Body of pancreas (tissue), 4 donors: ENCODE results near the gene CADM2.

ENCODE experiments used
- POLR2A ChIP-seq, 3 donors: fragments of 450-650 bp; IDR thresholded peaks; one replicate each; pipeline ENCODE4 v1.6.1; 2016; ENCODE audit warnings: antibody characterized with exemption in 3 of 3, mild to moderate bottlenecking in 2 of 3
- TF ChIP-seq, protein P1 (sequence below), 7 experiments: fragments of 450-650 bp in 4 of 7; fragments of 200-600 bp in 3 of 7; sonication (generic) in 3 of 7; IDR thresholded peaks; one replicate each; pipeline ENCODE4 v1.5.1; 2016 to 2019; ENCODE audit warnings: antibody characterized with exemption in 7 of 7

DNA sequence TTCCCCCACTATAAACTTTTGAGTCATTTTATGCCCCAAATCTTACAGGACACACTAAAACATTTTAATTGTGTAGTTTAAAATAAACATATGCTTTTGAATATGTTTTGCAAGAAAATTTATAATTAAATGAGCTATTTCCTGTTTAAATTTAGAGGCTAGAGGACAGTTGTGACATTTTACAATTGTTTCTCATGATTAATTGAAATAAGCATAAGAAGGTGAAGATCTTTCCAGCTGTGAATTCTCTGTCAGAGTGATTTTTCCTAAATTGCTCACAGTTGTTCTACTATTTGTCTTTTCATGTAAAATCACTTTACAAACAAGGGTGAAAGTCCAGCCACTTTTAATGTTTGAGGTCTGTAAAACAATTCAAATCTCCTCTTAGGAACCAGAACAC lies 892.3 kb downstream of the CADM2 start:
- TF ChIP-seq, protein P1, sequence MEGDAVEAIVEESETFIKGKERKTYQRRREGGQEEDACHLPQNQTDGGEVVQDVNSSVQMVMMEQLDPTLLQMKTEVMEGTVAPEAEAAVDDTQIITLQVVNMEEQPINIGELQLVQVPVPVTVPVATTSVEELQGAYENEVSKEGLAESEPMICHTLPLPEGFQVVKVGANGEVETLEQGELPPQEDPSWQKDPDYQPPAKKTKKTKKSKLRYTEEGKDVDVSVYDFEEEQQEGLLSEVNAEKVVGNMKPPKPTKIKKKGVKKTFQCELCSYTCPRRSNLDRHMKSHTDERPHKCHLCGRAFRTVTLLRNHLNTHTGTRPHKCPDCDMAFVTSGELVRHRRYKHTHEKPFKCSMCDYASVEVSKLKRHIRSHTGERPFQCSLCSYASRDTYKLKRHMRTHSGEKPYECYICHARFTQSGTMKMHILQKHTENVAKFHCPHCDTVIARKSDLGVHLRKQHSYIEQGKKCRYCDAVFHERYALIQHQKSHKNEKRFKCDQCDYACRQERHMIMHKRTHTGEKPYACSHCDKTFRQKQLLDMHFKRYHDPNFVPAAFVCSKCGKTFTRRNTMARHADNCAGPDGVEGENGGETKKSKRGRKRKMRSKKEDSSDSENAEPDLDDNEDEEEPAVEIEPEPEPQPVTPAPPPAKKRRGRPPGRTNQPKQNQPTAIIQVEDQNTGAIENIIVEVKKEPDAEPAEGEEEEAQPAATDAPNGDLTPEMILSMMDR (IDR thresholded peaks at IDR 0.05): no peak
- no peak for TF ChIP-seq POLR2A (IDR thresholded peaks at IDR 0.05)
